Right renal cortex interstitium (tissue), 3 donors: Measurements from ENCODE around the gene NPRL2. TPM values are rescaled to one million over a fixed set of nuclear protein-coding genes. Genes with fewer than 3 reads are reported as not detected.
A peak's percentile ranks its signal among the peaks of the same experiment; 100 is the strongest.
"Not testable (repeated sequence)": the region's sequence is repeated elsewhere in the genome, so short reads cannot be mapped to it uniquely, and the experiment has no call there.

Source experiments
- DNase-seq, 3 donors: peaks; one replicate each; pipeline ENCODE4 v3.0.0-alpha.2; 2013; ENCODE audit warnings: low read depth in 3 of 3, low spot score in 2 of 3
- polyA plus RNA-seq, 3 donors: library from polyadenylated mRNA; unstranded; fragments of 120-200 nt; gene quantifications; one replicate each; pipeline ENCODE4 v1.2.1, GENCODE V29; 2013; ENCODE audit not compliant: insufficient read length in 3 of 3

NPRL2 gene
- polyA plus RNA-seq, 3 donors, result 31.0 to 35.2 (median 33.8) TPM

DNA sequence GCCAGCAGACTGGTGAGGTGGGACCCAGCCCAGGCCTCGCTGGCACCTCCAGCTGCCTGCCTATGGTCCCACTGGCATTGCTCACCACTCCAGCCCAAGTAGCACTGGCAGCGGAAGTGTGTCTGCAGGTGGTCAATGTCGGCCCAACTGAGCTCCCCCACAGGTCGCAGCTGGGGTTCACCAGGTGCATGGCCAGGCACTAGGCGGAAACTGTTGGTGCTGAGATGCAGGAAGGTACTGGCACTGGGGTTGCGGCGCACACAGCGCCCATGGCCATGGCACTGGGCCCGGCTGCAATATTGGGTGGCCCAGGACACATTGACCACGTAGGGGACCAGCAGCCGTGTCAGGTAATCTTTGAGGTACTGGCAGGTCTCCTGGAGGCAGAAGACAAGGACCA, 32.4 kb downstream of the NPRL2 start:
- DNase-seq, result no peak

DNA sequence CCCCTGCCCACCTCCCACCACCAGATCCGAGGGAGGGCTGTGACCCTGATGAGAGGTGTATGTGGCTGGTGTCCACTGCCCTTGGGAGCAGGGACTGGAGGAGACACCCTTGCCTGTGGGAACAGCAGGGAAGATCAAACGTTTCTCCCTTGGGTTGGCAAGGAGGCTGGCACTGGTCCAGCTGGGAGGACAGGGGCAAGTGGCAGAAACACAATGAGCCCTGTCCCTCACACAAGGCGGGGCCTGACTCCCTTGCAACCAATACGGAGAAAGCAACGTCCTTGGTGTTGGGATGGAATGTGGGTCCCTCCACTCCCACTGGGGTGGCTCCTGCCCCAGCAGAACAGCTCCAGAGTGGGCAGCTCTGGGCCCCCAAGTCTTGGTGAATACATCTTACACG, 33.3 kb downstream of the NPRL2 start:
- DNase-seq, result no peak

DNA sequence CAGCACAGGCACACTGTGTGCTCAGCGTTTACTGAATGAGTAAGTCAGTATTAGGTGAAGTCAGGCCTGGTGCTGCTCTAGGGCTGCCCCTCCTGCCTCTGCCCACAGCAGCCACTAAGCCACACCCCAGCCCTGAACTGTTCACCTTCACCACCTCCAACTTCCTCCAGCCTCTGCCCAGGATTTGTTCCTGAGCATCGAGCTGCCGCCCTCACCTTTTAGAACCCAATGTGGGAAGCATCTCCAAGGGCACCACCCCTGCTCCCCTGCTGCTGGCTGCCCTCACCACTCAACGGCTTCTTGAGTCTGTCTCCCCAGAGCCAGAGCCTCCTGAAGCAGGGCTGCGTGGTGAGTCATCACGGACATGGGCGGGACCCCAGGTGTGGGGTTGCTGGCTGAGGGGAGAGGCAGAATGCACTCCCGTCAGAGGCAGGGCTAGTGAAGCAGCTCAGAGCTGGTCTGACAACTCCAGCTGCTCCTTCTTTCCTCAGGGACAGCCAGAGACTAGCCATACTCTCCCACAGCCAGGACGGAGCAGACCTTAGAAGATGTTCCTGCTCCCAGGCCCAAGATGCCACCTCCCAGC, 33.8 kb downstream of the NPRL2 start:
- DNase-seq, result no peak

DNA sequence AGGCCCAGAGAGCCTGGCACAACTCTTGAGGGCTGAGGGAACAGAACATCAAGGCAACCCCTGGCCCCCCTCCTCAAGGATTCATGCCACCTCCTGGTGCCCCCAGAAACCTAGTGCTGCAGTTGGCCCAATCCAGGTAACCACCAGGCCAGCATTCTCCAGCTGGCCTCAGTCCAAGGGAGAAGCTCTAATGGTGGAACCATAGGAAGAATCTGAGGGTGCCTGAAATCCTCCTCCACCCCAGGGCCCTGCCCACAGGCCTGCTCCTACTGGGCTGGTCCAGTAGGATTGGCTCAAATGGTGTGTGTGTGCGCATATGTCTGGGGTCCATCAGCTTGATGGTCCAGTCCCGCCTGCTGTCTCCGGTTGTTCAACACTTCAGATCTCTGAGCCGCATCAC, 35.8 kb downstream of the NPRL2 start:
- DNase-seq, result no peak

DNA sequence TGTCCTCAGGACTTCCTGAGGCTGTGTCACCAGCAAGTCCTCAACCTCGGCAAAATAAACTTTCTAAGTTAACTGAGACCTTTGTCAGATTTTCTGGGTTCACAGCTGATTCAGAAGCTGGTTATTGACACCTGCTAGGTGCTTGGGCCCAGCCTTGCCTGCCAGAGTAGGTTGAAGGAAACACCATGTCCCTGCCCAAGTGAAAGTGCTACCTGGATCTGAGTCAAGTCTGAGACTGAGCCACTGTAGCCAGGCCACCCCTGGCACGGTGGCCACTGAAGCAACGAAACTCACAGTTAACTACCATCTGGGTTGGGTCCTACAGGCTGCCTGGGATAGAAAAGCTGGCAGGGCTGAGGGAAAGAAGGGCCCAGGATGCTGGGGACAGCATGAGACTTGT, 36.2 kb downstream of the NPRL2 start:
- no peak for DNase-seq

DNA sequence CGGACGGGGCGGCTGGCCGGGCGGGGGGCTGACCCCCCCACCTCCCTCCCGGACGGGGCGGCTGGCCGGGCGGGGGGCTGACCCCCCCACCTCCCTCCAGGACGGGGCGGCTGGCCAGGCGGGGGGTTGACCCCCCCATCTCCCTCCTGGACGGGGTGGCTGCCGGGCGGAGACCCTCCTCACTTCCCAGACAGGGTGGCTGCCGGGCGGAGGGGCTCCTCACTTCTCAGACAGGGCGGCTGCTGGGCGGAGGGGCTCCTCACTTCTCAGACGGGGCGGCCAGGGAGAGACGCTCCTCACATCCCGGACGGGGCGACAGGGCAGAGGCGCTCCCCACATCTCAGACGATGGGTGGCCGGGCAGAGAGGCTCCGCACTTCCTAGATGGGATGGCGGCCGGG, 38.5 kb downstream of the NPRL2 start:
- DNase-seq, result not testable (repeated sequence)

DNA sequence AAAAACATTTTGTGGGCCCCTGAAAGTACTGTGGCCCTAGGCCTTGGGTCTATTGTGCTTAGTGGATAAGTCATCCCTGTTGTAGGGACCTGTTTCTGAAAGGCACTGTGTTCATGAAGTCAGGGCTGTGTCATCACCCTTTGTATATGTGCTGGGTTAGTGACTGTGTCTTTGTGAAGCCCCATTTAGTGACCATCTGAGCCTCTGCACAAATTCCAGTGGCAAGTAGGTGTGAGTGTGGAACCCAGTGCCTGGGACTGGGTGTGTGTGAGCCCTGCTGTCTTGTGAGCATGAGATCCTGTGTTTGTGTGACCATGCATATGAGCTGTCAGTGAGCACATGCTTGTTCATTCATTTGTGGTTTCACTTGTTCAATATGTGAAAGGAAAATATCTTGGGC, 46.0 kb downstream of the NPRL2 start:
- DNase-seq, result no peak

DNA sequence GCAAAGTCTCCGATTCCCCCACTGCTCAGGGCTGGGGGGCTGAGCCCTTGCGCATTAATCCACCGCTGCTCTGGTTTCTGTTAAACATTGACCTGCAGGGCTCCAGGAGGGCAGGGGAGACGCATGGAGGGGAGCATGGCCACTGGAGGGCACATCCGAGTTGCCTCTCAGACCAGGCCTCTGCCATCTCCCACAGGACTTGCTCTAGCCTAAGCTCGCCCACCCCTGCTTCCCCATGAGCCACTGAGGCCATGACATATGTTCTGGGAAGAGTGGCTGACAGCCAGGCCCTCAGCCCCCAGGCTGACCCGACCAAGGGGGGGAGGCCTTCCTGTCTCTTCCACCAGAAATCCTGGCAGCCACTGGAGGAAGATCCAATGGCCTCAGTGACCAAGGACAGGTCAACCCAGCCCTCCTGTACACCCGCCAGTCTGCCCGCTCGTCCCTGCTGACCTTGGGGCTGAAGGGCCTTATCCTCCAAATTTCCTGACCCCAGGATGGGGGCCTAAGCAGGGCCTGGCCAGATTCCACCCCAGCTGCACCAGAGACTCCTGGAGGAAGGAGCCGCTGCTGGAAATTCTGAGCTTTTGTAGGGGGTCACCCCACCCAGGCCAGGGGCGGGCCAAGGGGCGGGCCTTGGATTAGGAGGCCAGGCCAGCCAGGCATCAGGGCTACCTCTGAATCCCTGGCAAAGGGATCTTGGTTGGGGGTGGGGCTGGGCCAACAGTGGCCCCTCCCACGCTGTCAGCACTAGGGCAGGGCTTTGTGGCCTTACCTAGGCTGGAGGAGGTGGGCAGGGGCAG, 47.4 kb downstream of the NPRL2 start, which contains the start of gene HYAL1:
HYAL1 (minus strand) TSS at position 562 of the 803 bp plus-strand sequence. CDS start 618 bp downstream, outside the sequence.
- DNase-seq, result no peak

DNA sequence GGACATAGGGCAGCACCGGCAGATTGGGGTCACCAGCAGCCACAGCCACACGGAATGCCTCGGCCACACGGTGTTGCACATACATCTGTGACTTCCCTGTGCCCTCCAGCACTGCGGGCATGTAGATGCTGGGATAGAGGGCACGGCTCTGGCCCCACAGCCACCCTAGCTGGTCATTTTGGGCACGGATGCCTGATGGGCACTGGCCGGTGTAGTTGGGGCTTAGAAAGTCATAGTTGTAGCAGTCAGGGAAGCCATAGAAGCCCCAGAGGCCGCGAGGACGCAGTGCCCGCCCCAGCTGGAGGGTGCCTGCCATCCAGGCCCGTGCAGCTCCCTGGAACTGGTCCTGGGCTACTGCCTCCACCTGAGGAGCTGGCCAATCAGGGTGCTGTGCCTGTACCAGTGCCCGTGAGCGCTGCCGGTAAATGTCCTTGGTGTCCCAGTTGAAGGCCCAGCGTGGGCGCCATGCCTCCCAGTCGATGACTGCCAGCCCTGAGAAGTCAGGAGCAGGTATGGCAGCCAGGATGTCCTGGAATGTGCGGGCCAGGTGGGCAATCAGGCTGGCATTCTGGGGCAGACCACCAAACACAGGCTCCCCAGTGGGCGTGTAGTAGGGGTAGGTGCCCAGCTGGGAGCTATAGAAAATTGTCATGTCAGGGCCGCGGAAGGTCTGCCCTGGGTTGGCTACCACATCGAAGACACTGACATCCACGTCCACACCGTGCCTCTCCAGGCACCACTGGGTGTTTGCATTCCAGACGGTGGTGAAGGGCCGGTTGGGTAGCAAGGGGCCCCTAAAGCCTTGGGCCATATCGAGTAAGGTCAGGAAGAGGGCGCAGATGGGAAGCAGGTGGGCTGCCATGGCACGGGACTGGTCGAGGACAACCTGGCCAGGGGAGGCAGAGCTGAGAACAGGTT, 48.2 kb downstream of the NPRL2 start:
- DNase-seq, result no peak

DNA sequence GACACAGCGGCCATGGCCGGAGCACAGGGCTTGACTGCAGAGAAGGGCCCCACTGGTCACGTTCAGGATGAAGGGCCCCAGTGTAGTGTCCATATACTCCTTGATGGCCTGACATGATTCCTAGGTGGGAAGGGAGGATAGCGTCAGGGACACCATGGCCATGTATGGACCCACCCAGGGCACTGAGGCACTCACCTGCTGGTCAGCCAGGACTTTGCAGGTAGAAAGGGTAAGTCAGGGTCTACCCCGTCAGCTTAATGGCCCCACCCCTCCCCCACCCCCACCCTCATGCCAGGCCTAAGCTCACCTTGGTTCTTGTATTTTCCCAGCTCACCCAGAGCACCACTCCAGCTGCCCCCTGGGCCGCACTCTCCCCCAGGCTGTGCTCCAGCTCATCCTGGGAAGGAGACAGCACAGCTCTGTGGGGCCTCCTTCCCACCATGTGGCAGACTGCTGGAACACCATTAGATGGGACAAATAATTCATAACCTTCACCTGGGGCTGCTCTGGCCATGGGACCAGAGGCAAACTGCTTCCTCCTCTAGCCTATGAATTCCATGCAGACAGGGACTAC, 49.8 kb downstream of the NPRL2 start:
- no peak for DNase-seq

DNA sequence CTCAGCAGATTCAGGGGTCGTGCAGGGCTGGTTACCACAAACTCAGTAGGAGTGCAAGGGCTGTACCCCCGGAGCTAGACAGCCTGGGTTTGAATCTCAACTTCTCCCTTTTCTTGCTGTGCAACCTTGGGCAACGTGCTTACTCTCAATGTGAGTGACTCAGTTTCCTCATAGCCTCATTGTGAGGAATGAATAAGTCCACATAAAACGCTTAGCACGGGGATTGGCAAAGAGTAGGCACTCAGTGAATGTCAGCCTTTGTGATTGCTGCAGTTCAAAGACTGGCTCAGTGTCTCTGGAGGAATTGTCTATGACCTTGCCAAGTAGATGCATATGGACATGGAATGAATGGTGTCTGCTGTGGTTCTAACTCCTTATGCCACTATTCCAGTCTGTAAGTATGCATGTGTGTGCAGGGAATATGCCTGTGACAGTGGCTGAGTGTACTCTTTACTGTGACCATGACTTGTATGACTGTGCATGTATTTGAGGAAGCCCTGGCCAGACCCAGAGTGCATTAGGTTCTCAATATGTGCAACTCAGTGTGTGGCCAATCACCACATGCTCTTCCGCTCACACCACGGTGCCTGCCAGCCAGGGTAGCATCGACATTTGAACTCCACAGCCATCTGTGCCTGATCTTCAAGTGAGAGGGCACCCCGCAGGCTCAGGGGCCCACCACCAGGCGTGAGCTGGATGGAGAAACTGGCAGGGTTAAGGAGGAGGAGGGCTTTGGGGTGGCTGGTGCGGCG, 50.5 kb downstream of the NPRL2 start:
- no peak for DNase-seq

DNA sequence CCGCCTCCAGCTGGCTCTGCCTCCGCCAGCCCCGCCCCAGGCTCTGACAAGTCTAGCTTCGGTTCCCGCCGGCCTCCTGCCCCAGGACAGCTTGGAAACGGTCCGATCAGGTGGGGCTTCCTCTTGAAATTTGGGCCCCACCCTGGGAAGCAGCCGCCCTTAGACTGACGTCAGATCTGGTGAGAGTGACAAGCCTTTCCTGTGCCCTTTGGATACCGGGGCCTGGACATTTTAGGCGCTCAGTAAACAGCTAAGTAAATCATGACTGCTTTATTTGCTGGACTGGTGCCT, 51.0 kb downstream of the NPRL2 start:
- no peak for DNase-seq

DNA sequence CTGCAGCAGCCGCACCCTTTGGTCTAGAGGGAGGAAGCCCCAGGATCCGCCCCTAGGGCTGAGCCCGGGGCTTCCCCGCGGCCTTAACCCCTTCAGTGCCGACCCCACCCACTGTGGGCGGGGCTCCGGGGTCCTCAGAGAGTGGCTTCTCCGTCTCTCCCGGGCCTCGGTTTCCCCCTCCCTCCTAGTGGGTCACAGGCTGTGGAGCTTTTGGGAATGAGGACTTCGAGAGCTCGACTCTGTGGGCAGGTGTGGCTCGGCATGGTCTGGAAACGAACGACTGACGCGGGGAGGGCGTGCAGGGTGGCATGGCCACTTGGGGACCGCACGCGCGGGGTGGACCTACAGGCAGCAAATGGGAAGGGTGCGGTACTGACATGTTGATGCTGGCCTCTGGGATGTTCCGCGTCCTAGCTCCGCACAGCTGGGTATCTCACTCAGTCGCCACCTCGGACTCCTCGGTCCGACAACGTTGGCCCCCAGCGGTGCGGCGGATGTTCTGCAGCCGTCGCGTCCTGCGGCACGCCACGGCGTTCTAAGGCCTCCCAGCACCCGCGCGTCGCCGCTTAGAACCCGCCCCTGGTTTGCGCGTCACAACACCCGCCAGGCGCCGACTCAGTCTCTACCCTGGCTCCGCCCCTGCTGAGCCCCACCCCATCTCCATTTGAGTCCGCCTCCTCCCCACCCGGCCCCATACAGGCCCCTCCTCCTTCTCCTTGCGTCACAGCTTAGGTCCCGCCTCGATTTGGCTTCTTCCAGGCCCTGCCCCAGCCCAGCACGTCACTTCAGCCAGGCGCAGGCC, 51.5 kb downstream of the NPRL2 start, which contains the start of the genes HYAL3 and NAA80:
HYAL3 (minus strand) TSS at position 570 of the 802 bp plus-strand sequence. CDS start 3,803 bp downstream, outside the sequence.
NAA80 (minus strand) TSS at position 570 of the 802 bp plus-strand sequence. CDS start 1,942 bp downstream, outside the sequence.
- DNase-seq, result peak; percentile 98 to 99 (median 99)

DNA sequence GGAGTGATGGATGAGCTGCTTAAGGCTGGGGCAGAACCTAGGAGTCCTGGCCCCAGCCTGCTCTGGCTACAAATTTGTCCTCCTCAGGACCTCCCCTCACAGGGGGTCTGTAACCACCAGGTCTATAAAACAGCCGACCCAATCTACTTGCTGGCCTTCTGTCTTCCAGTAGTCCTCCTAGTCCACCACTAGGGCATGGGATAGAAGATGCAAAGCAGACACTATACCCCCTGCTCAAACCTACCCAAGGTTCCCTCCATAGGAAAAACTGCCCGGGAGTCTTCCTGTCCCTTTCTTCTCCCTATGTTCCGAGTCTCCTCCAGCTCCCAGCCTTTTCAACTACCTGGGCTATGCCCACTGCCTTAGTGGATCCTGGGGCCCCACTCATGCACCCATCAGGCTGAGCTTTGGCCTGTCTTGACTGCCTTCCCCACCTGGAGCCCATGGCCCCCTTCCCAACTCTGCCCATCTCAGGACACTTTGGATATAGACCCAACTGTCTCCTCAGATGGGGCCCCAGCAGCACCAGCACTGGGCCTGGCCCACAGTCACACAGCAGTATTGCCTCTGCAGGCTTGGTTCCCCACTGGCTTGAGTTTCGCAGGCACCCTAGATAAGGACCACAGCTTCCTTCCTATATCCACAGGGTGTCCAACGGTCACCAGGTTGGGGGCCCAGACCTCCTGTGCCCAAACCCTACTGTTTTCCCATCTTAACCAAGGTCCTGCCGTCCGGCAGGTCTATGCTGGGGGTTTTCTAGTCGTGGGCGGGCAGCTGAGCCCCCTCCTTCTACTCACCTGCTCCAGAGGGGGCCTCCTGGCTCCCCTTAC, 52.5 kb downstream of the NPRL2 start:
- no peak for DNase-seq

DNA sequence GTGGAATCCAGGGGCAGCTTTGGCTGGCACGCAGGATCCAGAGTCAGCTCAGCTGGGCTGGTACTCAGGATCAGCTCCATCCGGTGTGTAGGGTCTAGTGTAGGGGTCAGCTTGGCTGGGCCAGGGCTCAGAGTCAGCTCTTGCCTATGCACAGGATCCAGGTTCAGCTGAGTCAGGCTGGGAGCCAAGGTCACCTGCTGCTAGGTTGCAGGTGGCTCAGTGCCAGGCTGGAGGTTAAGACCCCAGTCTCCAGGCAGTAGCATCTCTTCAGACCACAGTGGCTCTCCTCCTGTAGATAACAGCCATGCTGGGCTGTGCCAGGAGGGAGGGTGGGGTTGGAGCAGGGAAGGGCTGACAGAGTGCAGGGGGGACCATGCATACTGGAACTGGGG, 53.2 kb downstream of the NPRL2 start:
- no peak for DNase-seq
